Measurements from ENCODE around the gene MARCHF6. TPM values are rescaled to one million over a fixed set of nuclear protein-coding genes. Genes with fewer than 3 reads are reported as not detected.

The MARCHF6 gene
- total and polyA plus RNA-seq, 9 of the 15 experiments (the other 6 are each of a cell fraction or from before 2014, with no cell fraction given) = 74.1 to 456 (median 116) TPM

DNA sequence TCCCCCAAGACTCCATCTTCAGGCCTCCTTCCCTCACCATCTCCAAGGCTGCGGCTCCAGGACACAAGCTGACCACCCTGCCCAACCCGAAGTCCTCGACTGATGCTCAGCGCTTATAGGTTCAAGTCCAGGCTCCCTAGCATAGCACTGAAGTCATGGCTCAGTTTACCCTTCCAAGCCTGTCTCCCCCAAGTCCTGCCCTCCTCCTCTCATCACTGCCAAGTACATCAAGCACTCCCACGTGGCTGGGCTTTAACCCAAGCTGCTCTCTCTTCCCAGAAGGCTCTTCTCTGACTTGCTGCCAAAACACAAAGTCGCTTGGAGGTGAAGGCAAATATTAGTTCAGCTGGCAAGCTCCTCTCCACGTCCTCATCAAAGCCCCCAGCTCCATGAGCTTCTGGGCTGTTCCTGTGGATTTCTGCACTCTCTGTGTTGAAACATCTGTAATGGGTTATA is 22.1 kb upstream of the MARCHF6 start (continued):
- TF ChIP-seq, protein P1, sequence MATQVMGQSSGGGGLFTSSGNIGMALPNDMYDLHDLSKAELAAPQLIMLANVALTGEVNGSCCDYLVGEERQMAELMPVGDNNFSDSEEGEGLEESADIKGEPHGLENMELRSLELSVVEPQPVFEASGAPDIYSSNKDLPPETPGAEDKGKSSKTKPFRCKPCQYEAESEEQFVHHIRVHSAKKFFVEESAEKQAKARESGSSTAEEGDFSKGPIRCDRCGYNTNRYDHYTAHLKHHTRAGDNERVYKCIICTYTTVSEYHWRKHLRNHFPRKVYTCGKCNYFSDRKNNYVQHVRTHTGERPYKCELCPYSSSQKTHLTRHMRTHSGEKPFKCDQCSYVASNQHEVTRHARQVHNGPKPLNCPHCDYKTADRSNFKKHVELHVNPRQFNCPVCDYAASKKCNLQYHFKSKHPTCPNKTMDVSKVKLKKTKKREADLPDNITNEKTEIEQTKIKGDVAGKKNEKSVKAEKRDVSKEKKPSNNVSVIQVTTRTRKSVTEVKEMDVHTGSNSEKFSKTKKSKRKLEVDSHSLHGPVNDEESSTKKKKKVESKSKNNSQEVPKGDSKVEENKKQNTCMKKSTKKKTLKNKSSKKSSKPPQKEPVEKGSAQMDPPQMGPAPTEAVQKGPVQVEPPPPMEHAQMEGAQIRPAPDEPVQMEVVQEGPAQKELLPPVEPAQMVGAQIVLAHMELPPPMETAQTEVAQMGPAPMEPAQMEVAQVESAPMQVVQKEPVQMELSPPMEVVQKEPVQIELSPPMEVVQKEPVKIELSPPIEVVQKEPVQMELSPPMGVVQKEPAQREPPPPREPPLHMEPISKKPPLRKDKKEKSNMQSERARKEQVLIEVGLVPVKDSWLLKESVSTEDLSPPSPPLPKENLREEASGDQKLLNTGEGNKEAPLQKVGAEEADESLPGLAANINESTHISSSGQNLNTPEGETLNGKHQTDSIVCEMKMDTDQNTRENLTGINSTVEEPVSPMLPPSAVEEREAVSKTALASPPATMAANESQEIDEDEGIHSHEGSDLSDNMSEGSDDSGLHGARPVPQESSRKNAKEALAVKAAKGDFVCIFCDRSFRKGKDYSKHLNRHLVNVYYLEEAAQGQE (IDR thresholded peaks at IDR 0.05; ENCODE audit: borderline replicate concordance) = no peak
- TF ChIP-seq, protein P1 (CRISPR knock-in tag; IDR thresholded peaks at IDR 0.05; ENCODE audit: low read depth) = no peak
- TF ChIP-seq L3MBTL2 (IDR thresholded peaks at IDR 0.05) (peak; percentile 53), E2F4 (CRISPR knock-in tag; IDR thresholded peaks at IDR 0.05; ENCODE audit: low read depth) (no peak), SETDB1 (IDR thresholded peaks at IDR 0.05; ENCODE audit: low read length) (no peak), SMARCA4 (IDR thresholded peaks at IDR 0.05) (no peak), BCL6 (CRISPR knock-in tag; IDR thresholded peaks at IDR 0.05) (no peak), ZNF398 (CRISPR knock-in tag; IDR thresholded peaks at IDR 0.05) (no peak), CBX3 (IDR thresholded peaks at IDR 0.05; ENCODE audit: borderline replicate concordance in 1 of 2, low read length in 2 of 2) (no peak)
- TF ChIP-seq, protein P2, sequence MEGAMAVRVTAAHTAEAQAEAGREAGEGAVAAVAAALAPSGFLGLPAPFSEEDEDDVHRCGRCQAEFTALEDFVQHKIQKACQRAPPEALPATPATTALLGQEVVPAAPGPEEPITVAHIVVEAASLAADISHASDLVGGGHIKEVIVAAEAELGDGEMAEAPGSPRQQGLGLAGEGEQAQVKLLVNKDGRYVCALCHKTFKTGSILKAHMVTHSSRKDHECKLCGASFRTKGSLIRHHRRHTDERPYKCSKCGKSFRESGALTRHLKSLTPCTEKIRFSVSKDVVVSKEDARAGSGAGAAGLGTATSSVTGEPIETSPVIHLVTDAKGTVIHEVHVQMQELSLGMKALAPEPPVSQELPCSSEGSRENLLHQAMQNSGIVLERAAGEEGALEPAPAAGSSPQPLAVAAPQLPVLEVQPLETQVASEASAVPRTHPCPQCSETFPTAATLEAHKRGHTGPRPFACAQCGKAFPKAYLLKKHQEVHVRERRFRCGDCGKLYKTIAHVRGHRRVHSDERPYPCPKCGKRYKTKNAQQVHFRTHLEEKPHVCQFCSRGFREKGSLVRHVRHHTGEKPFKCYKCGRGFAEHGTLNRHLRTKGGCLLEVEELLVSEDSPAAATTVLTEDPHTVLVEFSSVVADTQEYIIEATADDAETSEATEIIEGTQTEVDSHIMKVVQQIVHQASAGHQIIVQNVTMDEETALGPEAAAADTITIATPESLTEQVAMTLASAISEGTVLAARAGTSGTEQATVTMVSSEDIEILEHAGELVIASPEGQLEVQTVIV (CRISPR knock-in tag; IDR thresholded peaks at IDR 0.05; ENCODE audit: borderline replicate concordance) = no peak
- TF ChIP-seq, protein P3, sequence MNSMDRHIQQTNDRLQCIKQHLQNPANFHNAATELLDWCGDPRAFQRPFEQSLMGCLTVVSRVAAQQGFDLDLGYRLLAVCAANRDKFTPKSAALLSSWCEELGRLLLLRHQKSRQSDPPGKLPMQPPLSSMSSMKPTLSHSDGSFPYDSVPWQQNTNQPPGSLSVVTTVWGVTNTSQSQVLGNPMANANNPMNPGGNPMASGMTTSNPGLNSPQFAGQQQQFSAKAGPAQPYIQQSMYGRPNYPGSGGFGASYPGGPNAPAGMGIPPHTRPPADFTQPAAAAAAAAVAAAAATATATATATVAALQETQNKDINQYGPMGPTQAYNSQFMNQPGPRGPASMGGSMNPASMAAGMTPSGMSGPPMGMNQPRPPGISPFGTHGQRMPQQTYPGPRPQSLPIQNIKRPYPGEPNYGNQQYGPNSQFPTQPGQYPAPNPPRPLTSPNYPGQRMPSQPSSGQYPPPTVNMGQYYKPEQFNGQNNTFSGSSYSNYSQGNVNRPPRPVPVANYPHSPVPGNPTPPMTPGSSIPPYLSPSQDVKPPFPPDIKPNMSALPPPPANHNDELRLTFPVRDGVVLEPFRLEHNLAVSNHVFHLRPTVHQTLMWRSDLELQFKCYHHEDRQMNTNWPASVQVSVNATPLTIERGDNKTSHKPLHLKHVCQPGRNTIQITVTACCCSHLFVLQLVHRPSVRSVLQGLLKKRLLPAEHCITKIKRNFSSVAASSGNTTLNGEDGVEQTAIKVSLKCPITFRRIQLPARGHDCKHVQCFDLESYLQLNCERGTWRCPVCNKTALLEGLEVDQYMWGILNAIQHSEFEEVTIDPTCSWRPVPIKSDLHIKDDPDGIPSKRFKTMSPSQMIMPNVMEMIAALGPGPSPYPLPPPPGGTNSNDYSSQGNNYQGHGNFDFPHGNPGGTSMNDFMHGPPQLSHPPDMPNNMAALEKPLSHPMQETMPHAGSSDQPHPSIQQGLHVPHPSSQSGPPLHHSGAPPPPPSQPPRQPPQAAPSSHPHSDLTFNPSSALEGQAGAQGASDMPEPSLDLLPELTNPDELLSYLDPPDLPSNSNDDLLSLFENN (IDR thresholded peaks at IDR 0.05; ENCODE audit: low read depth in 2 of 2, low read length in 2 of 2) = no peak
